ENCODE results near the gene F11R.
A peak's percentile ranks its signal among the peaks of the same experiment; 100 is the strongest.
"Not testable (repeated sequence)": the region's sequence is repeated elsewhere in the genome, so short reads cannot be mapped to it uniquely, and the experiment has no call there.

F11R gene

DNA sequence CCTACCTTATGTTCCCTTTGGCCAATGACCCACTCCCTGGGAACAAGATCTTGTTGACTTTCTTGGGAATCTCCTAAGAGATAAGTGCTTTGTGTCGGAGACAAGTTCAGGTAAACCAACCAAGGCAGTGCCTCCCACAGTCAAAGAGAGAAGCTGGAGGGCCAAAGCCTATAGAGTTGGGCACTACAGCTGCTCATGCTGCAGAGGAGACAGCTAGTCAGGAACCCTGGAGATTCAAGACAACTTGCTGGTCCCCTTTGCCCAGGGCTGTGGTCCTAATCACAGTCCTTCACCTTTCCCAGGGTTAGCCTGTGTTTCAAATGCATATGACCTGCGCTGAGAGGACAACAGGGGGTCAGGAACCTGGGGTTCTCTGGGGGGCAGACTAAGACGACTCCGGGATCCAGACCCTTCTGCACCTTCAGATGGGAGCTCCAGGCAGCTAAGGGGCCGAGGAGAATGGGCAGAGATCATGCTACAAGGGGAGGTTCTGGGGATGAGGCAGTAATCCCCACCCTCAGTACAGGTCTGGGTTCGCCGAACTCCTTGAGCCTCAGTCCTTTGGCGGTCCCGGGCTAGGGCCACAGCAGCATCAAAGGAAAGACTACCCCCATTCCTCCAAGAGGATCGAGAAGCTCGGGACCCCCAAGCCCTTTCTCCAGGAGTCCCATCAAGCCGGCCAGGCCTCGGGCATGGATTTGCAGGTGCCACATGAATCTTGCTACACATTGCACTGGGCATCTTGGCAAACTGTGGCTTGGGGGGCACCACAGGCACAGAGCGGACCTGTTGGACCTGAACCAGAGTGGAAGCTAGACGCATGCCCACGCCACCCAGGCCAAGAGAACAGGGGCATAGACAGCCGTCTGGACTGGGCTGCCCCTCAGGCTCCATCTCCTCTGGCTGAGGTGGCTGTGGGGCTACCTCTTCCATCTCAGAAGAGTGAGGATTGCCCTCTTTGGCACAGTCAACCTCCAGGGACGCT lies 26.8 kb upstream of the F11R start:
- no peaks in the 10 kb centered on the region for H3K9me3 Mint-ChIP-seq
- peak overlapping the region in 1 of 2 donors; percentile 3 for H3K4me3 Mint-ChIP-seq
- H3K27ac Mint-ChIP-seq, result peak overlapping the region; percentile 42 to 100
- DNase-seq (no peak), ATAC-seq (no peak)
- no peaks in the 10 kb centered on the region for H3K27me3 Mint-ChIP-seq
- peaks cover 40% of the 10 kb centered on the region for H3K4me1 Mint-ChIP-seq

DNA sequence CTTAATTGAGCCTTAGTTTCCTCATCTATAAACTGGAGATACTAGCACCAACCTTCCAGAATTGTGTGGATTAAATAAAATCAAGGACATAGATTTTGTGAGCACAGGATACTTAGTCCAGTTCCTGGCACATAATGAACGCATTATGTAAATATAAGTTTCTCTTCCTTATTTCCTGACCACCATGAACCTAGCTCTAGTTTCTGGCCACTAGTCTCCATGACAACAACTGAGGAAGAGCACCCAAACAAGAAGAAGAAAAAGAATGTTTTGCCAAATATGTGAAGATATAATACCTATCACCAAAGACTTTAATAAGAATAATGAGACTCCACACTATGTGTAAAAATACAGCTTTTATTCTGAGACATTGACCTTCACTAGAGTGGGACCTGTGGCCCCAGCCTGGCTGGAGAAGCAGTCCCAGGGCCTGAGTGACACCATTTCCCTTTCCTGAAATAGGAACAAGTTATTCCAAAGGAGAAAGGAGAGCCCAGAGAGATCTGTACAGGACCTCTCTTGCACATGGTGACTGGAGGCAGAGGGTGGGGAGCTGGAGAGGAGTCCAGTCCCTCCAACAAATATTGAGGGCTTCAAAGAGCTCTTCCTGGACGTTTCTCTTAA lies 25.8 kb upstream of the F11R start:
- peak overlapping the region; percentile 95 to 96 for H3K4me3 Mint-ChIP-seq
- DNase-seq (no peak), ATAC-seq (no peak)
- no peaks in the 10 kb centered on the region for H3K9me3 Mint-ChIP-seq
- peaks cover 45% of the 10 kb centered on the region for H3K4me1 Mint-ChIP-seq
- H3K27me3 Mint-ChIP-seq, result no peaks in the 10 kb centered on the region
- H3K27ac Mint-ChIP-seq, result peak overlapping the region; percentile 100

DNA sequence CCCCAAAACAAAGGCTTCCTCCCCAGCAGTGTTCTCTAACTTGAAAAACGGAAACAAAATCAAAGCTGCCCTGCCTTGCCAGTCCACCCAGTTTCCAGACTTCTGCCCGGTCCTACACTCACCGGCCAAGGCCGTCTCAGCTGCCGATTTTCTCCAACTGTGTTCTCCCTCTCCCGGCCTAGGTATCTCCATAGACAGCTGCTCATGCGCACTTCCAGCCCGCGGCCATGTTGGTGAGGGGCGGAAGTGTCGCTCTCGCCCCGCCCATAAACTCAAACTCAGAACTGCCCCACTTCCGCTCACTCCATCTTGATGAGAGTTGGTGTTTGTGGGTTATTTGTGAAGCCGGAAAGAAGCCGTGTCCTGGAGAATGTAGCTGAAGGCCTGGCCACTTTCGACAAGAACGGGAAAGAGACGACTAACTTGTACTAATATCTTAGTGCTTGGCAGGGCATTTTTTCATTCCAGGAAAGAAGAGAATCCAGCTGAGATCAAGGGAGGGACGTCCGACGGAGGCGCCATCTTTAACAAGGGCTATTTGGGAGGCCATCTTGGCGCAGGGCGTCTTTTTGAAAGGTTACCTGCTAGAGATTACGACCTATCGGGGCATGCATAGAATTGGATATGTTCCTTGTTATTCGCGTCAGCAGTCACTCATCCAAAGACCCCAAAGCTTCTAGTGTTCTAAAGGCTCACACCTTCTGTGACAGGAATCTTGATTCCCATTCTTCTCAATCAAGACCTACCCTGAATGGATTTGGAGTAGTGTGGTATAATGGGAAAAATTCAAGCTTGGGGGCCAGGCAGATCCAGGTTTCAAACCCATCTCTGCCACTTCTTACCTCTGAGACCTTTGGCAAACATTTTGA lies 25.0 kb upstream of the F11R start, which contains the start of gene USF1:
USF1 (minus strand) TSS at position 242 of the 869 bp plus-strand sequence. CDS start 2,702 bp downstream, outside the sequence.
- peak within 1 kb of the TSS; percentile 95 to 96 for H3K4me3 Mint-ChIP-seq

DNA sequence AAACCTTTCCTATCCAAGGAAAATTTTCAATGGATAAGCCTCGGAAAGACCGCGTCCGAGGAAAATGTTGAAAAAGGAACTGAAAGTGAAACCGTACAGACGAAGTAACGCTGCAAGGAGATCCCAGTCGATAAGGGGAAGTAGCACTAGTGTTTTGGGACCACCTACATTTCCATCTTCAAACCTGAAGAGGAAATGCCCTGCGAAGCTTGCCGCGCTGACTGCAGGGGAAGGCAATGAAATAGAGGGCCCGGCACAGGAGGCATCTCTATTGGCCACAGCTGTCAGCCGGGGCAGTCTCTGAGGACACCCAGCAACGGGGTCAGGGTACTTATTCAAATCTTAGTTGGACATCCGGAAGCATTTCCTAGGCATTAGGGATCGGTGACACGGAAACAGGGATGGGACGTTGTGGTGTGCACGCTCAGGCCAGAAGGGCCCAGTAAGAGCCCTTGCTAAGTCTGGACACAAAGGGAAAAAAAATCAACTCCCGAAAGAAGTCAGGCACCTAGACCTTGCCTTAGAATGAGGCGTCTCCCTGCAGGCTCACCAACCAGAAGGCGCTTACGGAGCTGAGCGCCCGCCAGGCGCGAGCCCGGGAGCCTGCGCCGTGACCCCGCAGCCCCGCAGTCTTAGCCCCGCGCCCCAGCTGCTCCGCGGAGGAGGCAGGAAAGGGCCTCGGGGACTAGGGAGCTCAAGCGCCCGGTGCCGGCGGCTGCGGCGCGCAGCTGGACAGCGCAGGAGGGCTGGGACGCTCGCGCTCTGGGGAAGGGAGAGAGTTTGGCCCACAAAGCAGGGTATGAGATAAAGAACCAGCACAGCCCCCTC lies 24.2 kb upstream of the F11R start:
- peak overlapping the region; percentile 95 to 96 for H3K4me3 Mint-ChIP-seq
- no peaks in the 10 kb centered on the region for H3K27me3 Mint-ChIP-seq
- H3K27ac Mint-ChIP-seq, result peak overlapping the region; percentile 100
- DNase-seq, result peak; percentile 68 to 75
- ATAC-seq, result peak; percentile 69
- H3K9me3 Mint-ChIP-seq, result no peaks in the 10 kb centered on the region
- H3K4me1 Mint-ChIP-seq, result peaks cover 61% of the 10 kb centered on the region

More for the DNA sequence above, 25.0 kb upstream of the F11R start, which contains the start of gene USF1:
- peak; percentile 91 to 95 for DNase-seq
- H3K9me3 Mint-ChIP-seq, result no peaks in the 10 kb centered on the region
- H3K27me3 Mint-ChIP-seq, result no peaks in the 10 kb centered on the region
- H3K27ac Mint-ChIP-seq, result peak within 1 kb of the TSS; percentile 100
- ATAC-seq, result peak; percentile 84
- peaks cover 53% of the 10 kb centered on the region for H3K4me1 Mint-ChIP-seq

DNA sequence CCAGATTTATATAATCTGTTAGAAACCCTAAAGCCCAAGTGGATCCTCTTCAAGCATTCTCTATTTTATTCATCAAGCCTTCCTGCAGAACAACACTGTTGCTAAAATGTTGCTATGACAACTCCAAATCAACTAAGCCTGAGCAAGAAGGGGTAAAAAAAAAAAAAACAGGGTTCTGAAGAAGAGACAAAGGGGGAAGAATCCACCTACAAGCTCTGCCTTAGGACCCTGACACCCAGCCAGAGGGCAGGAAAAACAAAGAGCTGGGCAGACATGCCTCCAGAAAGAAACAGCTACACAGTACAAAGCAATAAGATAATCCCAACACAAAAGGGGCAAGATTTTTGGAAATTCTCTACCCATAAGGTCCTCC lies 23.6 kb upstream of the F11R start:
- peak overlapping the region; percentile 100 for H3K27ac Mint-ChIP-seq
- peak overlapping the region; percentile 95 to 96 for H3K4me3 Mint-ChIP-seq
- no peak for DNase-seq
- ATAC-seq, result no peak
- H3K9me3 Mint-ChIP-seq, result no peaks in the 10 kb centered on the region
- peaks cover 67% of the 10 kb centered on the region for H3K4me1 Mint-ChIP-seq
- H3K27me3 Mint-ChIP-seq, result no peaks in the 10 kb centered on the region

DNA sequence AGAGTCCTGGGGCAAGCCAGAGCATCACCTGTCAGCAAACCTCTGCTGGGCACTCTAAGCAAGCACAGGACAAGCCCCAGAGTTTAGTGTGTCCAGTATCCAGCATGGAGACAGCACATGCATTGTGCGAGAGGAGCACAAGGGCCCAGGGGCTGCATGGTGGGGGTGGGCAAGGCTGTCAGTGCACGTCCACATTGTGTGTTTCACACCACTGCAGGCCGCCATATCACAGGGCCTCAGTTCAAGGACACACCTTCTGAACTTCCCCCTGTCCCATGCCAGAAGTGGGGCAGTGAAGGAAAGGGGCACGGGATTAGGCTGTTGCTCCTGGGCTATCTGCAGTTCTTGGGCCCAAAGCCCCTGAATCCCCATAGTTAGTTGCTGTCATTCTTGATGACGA lies 18.6 kb upstream of the F11R start:
- Mint-ChIP-seq H3K27me3 (no peaks in the 10 kb centered on the region), H3K4me1 (peaks cover 80% of the 10 kb centered on the region), H3K4me3 (peak overlapping the region; percentile 92 to 99), H3K27ac (peak overlapping the region in 1 of 2 donors; percentile 88), H3K9me3 (no peaks in the 10 kb centered on the region)
- DNase-seq (no peak), ATAC-seq (no peak)

DNA sequence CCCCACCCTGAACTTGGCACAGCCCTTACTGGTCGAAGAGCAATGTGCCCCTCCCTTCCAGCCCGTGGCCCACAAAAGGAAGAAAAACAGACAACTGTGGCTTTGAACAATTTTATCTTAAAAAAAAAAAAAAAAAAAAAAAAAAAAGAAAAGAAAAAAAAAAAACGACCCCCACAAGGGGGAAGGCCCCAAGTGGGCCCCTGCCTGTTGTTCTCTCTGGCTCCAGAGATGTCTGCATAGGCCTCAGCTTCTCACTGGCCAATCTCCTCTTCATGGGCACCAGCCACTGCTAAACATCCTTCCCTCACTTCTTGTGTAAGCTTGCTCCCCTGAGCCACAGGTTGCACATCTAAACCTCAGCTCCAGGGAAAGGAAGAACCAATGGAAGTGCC lies 18.2 kb upstream of the F11R start:
- peak overlapping the region; percentile 92 to 99 for H3K4me3 Mint-ChIP-seq
- H3K27ac Mint-ChIP-seq, result peak overlapping the region; percentile 95 to 99
- no peaks in the 10 kb centered on the region for H3K9me3 Mint-ChIP-seq
- ATAC-seq, result no peak
- no peaks in the 10 kb centered on the region for H3K27me3 Mint-ChIP-seq
- no peak for DNase-seq
- peaks cover 80% of the 10 kb centered on the region for H3K4me1 Mint-ChIP-seq

DNA sequence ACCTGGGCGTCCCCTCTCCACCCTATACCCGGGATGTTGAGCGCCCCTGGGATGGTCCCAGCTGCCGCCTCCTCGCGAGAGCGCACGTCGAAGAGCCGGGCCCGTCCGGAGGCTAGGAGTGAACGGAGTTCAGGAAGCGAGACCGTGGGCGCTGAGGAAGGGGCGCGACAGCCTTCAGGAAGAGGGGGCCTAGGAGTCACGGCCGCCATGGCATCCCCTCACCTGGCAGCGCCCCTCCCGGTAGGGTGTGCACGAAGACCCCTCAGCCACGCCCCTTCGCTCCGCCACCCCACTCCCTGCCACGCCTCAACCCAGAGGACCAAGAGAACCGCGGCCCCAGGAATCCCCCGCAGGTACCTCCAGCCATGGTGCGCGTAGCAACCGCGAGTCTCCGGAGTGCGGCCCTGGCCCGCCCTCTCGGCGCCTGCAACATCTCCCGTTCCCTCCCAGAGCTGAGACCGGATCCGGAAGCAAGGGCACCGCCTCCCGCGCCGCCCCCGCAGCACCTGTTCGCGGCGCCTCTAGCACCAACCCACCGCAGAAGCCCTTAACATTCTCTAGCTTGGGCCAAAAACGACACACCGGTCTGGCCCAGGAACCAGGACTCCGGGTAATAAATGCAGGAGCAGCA lies 17.7 kb upstream of the F11R start, which contains the start of gene TSTD1:
TSTD1 (minus strand) TSS at position 442 of the 631 bp plus-strand sequence; CDS start at position 367, 75 bp downstream.
- no peaks in the 10 kb centered on the region for H3K9me3 Mint-ChIP-seq
- H3K4me3 Mint-ChIP-seq, result peak within 1 kb of the TSS; percentile 92 to 99
- ATAC-seq (peak; percentile 93), DNase-seq (peak; percentile 86 to 90)
- peak within 1 kb of the TSS; percentile 95 to 99 for H3K27ac Mint-ChIP-seq
- no peaks in the 10 kb centered on the region for H3K27me3 Mint-ChIP-seq
- H3K4me1 Mint-ChIP-seq, result peaks cover 83% of the 10 kb centered on the region

DNA sequence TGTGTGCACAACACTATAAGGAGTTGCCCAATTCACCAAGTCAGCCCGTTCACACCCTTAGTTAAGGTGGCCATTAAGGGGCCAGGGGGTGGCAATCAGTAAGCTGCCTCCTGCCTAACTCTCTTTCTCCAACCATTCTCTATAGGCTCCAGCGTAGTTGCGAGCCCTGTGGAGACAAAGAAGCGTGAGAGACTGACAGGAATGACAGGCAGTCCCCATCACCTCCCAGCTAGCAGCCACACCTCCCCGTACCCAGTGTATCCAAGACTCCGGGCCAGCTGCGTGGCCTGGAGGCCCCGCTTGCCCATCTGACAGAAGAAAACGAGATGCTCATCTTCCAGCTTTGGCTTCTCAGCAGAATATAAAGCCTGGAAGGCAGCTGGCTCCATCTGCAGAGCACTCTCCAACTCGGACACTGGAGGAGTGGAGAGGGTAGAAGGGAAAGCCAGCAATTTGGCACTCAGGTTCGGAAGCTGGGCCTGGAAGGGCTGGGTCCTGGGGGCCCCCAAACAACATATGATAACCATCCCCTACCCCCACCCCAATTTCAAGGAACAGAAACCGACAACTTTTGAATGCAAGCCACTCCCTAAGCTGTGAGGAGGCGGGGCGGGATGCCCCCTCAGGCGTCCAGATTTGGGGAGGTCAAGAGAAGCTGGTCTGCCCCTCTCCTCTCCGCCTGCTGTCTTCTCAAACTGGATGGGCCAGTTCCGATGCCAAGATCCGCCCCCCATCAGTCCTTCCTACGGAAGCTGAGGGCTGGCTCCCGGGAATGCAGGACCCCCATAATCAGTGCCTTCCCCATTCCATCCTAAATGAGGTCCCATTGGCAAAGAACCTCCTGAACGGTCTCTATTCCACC lies 16.9 kb upstream of the F11R start:
- Mint-ChIP-seq H3K4me3 (peak overlapping the region; percentile 92 to 99), H3K4me1 (peaks cover 84% of the 10 kb centered on the region), H3K9me3 (no peaks in the 10 kb centered on the region), H3K27me3 (no peaks in the 10 kb centered on the region), H3K27ac (peak overlapping the region in 1 of 2 donors; percentile 99)
- no peak for DNase-seq
- ATAC-seq, result no peak

DNA sequence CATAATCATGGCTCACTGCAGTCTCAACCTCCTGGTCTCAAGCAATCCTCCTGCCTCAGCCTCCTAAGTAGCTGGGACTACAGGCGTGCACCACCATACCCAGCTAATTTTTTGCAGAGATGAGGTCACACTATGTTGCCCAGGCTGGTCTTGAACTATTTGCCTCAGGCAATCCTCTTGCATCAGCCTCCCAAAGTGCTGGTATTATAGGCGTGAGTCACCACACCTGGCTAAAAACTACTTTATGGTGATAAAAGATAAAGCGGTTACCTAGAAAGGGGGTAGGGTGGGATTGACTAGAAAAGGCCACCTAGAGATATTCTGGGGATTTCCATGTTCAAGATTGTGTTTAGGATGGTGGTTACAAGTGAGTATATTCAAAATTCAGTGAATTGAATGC lies 12.8 kb upstream of the F11R start:
- H3K27me3 Mint-ChIP-seq, result no peaks in the 10 kb centered on the region
- H3K4me1 Mint-ChIP-seq, result peaks cover 61% of the 10 kb centered on the region
- ATAC-seq, result peak; percentile 53

DNA sequence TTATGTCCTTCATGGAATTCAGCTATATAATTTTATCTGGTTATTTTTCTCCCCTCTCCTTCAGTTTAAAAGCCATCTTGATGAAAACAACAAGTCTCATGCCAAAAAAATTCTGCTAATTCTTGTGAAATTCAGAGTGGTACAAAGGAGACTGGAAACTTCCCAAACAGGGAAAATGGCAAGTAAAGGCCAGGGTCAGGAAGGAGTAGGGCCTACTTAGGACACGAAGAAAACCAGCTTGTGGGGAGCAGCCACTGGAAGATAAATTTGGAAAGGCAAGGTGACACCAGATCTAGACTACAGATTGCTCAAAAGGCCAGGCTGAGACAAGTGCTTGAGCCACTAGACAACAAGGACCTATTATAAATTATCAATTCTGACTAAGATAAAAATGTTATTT lies 11.5 kb upstream of the F11R start:
- DNase-seq (no peak), ATAC-seq (no peak)
- peak overlapping the region; percentile 69 to 83 for H3K27ac Mint-ChIP-seq
- H3K9me3 Mint-ChIP-seq, result no peaks in the 10 kb centered on the region
- peak overlapping the region; percentile 29 to 70 for H3K4me3 Mint-ChIP-seq
- no peaks in the 10 kb centered on the region for H3K27me3 Mint-ChIP-seq
- peaks cover 50% of the 10 kb centered on the region for H3K4me1 Mint-ChIP-seq

More for the DNA sequence above, 12.8 kb upstream of the F11R start:
- Mint-ChIP-seq H3K9me3 (no peaks in the 10 kb centered on the region), H3K4me3 (peak overlapping the region in 1 of 2 donors; percentile 37), H3K27ac (peak overlapping the region; percentile 46 to 91)
- DNase-seq, result peak; percentile 50

DNA sequence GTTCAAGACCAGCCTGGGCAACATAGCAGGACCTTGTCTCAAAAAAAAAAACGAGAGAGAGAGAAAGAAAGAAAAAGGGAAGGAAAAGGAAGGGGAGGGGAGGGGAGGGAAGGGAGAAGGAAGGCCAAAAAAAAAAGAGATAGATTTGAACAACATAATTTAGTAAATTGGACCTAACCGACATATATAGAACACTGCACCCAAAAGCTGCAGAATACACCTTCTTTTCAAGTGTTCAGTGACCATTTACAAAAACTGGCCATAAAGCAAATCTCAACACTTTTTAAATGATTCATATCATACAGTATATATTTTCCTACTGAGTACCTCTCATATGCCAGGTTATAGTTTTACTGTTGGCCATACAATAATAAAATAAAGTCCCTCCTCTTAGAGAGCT lies 10.9 kb upstream of the F11R start:
- no peak for ATAC-seq
- DNase-seq, result no peak
- Mint-ChIP-seq H3K9me3 (peaks cover 0 to 5% of the 10 kb centered on the region in 2 donors), H3K4me3 (peak overlapping the region in 1 of 2 donors; percentile 56), H3K27me3 (no peaks in the 10 kb centered on the region), H3K27ac (no peak overlapping the region), H3K4me1 (peaks cover 49% of the 10 kb centered on the region)

DNA sequence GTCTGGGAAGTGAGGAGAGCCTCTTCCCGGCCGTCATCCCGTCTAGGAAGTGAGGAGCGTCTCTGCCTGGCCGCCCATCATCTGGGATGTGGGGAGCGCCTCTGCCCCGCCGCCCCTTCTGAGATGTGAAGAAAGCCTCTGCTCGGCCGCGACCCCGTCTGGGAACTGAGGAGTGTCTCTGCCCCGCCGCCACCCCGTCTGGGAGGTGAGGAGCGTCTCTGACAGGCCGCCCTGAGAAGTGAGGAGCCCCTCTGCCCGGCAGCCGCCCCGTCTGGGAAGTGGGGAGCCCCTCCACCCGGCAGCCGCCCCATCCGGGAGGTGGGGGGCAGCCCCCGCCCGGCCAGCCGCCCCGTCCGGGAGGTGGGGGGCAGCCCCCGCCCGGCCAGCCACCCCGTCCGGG lies 8.5 kb upstream of the F11R start:
- not testable (repeated sequence) for DNase-seq, H3K4me3 Mint-ChIP-seq, ATAC-seq, H3K27ac Mint-ChIP-seq, H3K27me3 Mint-ChIP-seq, H3K9me3 Mint-ChIP-seq
- peaks cover 49% of the 10 kb centered on the region for H3K4me1 Mint-ChIP-seq

Data from stimulated activated naive CD8-positive, alpha-beta T cell treated with anti-CD3 and anti-CD28 coated beads, Interleukin-15, amount 100 ng/mL, for 72 hours (primary cell).